ENCODE data around the gene MYH7B. TPM values are rescaled to one million over a fixed set of nuclear protein-coding genes. Genes with fewer than 3 reads are reported as not detected.

Gene MYH7B
- total and polyA plus RNA-seq, 8 donors: 0.15 to 1.5 (median 0.59) TPM; not detected in 2

DNA sequence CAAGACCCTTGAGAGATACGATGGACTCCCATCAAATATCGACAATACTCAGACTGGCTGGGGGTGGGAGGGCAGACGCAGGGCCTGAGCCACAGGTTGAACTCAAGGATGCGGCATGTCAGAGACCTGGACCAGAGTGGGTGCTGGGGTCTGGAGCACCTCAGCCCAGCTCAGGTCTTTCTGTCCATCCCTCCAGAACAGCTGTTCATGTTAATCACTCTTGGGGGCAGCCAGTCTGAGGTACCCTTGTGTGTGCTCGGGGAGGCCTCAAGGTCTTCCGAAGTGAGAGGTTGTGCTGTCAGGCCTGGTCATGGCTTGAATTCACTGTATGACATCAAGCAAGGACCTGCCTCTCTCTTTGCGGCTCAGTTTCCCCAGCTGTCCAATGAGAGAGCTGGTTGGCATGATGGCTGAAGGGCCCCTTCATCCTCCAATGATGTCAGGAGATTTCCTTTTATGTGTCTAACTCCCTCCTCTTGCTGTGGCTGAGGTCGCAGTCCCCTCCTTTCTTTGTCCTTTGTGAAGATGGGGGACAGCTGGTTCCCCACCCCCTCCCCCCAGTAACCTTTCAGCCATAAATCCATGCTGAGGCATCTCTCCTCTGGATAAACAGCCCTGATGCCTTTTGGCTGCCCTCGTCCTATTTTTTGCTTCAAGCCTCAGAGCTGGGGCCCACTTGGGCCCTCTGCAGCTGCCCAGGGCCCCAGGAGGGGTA is 15.3 kb downstream of the MYH7B start:
- no peak overlapping the region for H3K27ac ChIP-seq
- WGBS, 5 donors: 91 to 96% (median 91%) methylated on average over 8 to 9 of the region's 9 CpGs
- no peaks in the 10 kb centered on the region for H3K36me3 ChIP-seq
- H3K4me1 ChIP-seq: no peaks in the 10 kb centered on the region
- H3K27me3 ChIP-seq: no peaks in the 10 kb centered on the region
- no peaks in the 10 kb centered on the region for H3K9me3 ChIP-seq
- TF ChIP-seq POLR2AphosphoS5 (IDR thresholded peaks at IDR 0.05) (no peak), EP300 (IDR thresholded peaks at IDR 0.05) (no peak)
- intact Hi-C loops (cut with DNase I; ENCODE audit: low total_unique reads): no loop called here
- no peak for DNase-seq
- H3K4me3 ChIP-seq: no peak overlapping the region

DNA sequence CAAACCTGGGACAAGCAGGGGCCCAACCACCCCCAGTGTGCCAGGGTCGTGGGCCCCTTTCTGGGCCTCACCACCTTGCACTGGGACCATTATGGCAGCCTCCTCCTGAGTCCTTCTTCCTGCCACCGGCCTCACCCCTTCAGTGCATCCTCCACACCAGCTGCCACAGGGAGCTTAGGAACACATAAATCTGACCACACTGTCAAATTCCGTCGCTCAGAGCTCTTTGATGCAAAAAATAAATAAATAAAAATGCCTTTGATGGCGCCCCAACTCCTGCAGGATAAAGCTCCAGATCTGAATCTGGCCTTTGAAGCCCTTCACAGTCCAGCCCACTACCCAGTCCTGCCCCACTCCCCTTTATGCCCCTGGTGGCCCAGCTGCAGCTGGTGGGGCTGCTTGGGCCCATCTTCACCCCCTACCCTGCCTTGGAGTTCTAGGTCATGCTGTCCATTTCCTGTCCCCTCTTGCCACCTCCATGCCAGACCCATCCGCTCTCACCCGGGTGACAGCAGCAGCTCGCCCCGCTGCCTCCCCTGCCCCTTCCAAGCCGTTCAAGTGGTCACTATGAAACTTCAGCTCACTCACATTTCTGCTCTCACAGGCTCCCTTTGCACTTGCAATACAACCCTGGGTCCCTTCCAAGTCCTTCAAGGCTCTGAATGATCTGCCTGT is 16.0 kb downstream of the MYH7B start:
- H3K27me3 ChIP-seq: no peaks in the 10 kb centered on the region
- no peaks in the 10 kb centered on the region for H3K36me3 ChIP-seq
- no peaks in the 10 kb centered on the region for H3K4me1 ChIP-seq
- intact Hi-C loops (cut with DNase I; ENCODE audit: low total_unique reads): no loop called here
- WGBS, 5 donors: 84 to 89% (median 85%) methylated on average over 10 of the region's 10 CpGs
- H3K9me3 ChIP-seq: no peaks in the 10 kb centered on the region
- H3K4me3 ChIP-seq: no peak overlapping the region
- no peak for DNase-seq
- no peak for TF ChIP-seq POLR2AphosphoS5 (IDR thresholded peaks at IDR 0.05)
- no peak for TF ChIP-seq EP300 (IDR thresholded peaks at IDR 0.05)
- no peak for TF ChIP-seq POLR2A (IDR thresholded peaks at IDR 0.05)
- TF ChIP-seq, protein P1, sequence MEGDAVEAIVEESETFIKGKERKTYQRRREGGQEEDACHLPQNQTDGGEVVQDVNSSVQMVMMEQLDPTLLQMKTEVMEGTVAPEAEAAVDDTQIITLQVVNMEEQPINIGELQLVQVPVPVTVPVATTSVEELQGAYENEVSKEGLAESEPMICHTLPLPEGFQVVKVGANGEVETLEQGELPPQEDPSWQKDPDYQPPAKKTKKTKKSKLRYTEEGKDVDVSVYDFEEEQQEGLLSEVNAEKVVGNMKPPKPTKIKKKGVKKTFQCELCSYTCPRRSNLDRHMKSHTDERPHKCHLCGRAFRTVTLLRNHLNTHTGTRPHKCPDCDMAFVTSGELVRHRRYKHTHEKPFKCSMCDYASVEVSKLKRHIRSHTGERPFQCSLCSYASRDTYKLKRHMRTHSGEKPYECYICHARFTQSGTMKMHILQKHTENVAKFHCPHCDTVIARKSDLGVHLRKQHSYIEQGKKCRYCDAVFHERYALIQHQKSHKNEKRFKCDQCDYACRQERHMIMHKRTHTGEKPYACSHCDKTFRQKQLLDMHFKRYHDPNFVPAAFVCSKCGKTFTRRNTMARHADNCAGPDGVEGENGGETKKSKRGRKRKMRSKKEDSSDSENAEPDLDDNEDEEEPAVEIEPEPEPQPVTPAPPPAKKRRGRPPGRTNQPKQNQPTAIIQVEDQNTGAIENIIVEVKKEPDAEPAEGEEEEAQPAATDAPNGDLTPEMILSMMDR (IDR thresholded peaks at IDR 0.05): no peak
- no peak overlapping the region for H3K27ac ChIP-seq

DNA sequence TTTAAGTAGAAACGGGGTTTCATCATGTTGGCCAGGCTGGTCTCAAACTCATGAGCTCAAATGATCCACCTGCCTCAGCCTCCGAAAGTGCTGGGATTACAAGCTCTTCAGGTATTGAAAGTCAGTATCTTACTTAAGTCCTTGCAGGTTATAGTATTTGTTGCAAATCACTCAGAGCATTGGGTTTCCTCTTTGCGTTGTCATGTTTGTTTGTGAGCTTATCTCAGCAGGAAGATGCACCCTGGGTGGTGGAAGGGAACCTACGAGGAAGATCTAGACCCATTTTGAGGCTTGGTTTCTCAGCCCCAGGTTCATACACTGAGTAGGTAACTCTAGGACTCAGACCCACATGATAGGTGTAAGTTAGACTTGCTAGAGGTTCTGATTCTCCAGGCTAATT is 18.6 kb downstream of the MYH7B start:
- intact Hi-C loops (cut with DNase I; ENCODE audit: low total_unique reads): no loop called here
- H3K36me3 ChIP-seq: no peaks in the 10 kb centered on the region
- no peaks in the 10 kb centered on the region for H3K9me3 ChIP-seq
- peaks cover 0 to 11% (median 0%) of the 10 kb centered on the region in 3 donors for H3K27me3 ChIP-seq
- 63 to 74% (median 69%) methylated on average over 4 of the region's 4 CpGs for WGBS, 5 donors
- DNase-seq: no peak
- TF ChIP-seq POLR2A (IDR thresholded peaks at IDR 0.05) (no peak), POLR2AphosphoS5 (IDR thresholded peaks at IDR 0.05) (no peak), EP300 (IDR thresholded peaks at IDR 0.05) (no peak)
- TF ChIP-seq, protein P1 (IDR thresholded peaks at IDR 0.05): no peak
- H3K4me3 ChIP-seq: no peak overlapping the region
- no peak overlapping the region for H3K27ac ChIP-seq
- no peaks in the 10 kb centered on the region for H3K4me1 ChIP-seq

DNA sequence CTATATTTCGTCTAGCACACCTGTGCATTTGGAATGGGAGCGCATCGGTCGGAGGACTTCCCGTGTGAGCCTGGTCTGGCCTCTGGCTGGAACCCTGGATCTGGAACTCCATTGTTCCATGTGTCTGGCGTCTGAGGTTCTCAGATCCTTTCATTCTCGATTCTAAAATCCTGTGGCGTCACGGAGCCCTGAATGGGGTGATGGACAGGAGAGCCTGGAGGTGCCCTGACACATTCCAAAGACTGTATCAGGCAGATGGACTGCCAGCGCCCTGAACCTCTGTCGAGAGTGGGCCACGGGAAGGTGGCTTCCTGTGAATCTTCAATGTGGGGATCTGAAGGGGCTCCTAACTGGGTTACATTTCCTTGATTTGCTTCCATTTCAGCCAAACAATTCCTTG is 20.6 kb downstream of the MYH7B start:
- H3K9me3 ChIP-seq: no peaks in the 10 kb centered on the region
- H3K4me3 ChIP-seq: no peak overlapping the region
- no peak overlapping the region for H3K27ac ChIP-seq
- H3K36me3 ChIP-seq: no peaks in the 10 kb centered on the region
- TF ChIP-seq, protein P1 (IDR thresholded peaks at IDR 0.05): no peak
- TF ChIP-seq EP300 (IDR thresholded peaks at IDR 0.05) (no peak), POLR2AphosphoS5 (IDR thresholded peaks at IDR 0.05) (no peak), POLR2A (IDR thresholded peaks at IDR 0.05) (no peak)
- no peak for DNase-seq
- intact Hi-C loops (cut with DNase I; ENCODE audit: low total_unique reads): no loop called here
- peaks cover 0 to 26% (median 0%) of the 10 kb centered on the region in 3 donors for H3K27me3 ChIP-seq
- no peaks in the 10 kb centered on the region for H3K4me1 ChIP-seq
- 79 to 83% (median 82%) methylated on average over 12 of the region's 12 CpGs for WGBS, 5 donors
